Panc1 (cell line): Measurements from ENCODE around the gene ZFHX3.

Experiments used
- POLR2AphosphoS5 ChIP-seq: IDR thresholded peaks from 2 replicates; pipeline ENCODE4 v1.6.1; 2012; ENCODE audit warnings: mild to moderate bottlenecking, low read depth, low read length, moderate library complexity
- SIN3A ChIP-seq: IDR thresholded peaks from 2 replicates; pipeline ENCODE4 v1.6.1; 2012; ENCODE audit warnings: low read depth, mild to moderate bottlenecking, low read length, moderate library complexity, borderline replicate concordance; ENCODE audit not compliant: insufficient read depth
- TCF7L2 ChIP-seq: IDR thresholded peaks from 2 replicates; pipeline ENCODE4 v1.6.1; 2011; ENCODE audit warnings: mild to moderate bottlenecking, low read depth, low read length, inconsistent platforms
- TF ChIP-seq, protein P1 (sequence below): fragments of 450-650 bp; IDR thresholded peaks from 2 replicates; pipeline ENCODE4 v1.5.1; 2017; ENCODE audit warnings: mild to moderate bottlenecking
- TF ChIP-seq, protein P2 (sequence below), 2 experiments: IDR thresholded peaks; 2 replicates each; pipeline ENCODE4 v1.6.1; 2011 to 2012; ENCODE audit warnings: low read depth in 2 of 2, control low read depth in 1 of 2, low read length in 1 of 2, mild to moderate bottlenecking in 1 of 2, moderate library complexity in 1 of 2; ENCODE audit not compliant: insufficient read depth in 1 of 2

DNA sequence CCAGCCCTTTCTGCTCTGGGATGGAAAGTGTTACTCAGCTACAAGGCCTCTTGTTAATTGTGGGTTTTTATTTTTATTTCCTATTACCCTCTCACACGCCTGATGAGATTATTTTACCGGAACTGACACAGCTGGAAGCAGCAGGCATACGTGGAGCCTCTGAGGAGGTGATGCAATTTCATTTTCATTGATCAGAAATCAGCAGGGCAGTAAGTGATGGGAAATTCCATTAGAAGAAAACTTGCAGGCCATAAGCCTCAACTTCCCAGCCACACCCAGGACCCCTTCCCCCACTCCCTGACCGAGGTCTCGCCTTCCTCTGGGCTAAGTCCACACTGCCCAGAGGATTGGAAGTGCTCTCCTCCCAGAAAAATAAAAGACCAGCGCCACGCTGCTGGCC lies 69.7 kb downstream of the ZFHX3 start:
- TF ChIP-seq, protein P1, sequence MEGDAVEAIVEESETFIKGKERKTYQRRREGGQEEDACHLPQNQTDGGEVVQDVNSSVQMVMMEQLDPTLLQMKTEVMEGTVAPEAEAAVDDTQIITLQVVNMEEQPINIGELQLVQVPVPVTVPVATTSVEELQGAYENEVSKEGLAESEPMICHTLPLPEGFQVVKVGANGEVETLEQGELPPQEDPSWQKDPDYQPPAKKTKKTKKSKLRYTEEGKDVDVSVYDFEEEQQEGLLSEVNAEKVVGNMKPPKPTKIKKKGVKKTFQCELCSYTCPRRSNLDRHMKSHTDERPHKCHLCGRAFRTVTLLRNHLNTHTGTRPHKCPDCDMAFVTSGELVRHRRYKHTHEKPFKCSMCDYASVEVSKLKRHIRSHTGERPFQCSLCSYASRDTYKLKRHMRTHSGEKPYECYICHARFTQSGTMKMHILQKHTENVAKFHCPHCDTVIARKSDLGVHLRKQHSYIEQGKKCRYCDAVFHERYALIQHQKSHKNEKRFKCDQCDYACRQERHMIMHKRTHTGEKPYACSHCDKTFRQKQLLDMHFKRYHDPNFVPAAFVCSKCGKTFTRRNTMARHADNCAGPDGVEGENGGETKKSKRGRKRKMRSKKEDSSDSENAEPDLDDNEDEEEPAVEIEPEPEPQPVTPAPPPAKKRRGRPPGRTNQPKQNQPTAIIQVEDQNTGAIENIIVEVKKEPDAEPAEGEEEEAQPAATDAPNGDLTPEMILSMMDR, result no peak
- TF ChIP-seq POLR2AphosphoS5, result no peak
- no peak for TF ChIP-seq SIN3A
- TF ChIP-seq, protein P2, sequence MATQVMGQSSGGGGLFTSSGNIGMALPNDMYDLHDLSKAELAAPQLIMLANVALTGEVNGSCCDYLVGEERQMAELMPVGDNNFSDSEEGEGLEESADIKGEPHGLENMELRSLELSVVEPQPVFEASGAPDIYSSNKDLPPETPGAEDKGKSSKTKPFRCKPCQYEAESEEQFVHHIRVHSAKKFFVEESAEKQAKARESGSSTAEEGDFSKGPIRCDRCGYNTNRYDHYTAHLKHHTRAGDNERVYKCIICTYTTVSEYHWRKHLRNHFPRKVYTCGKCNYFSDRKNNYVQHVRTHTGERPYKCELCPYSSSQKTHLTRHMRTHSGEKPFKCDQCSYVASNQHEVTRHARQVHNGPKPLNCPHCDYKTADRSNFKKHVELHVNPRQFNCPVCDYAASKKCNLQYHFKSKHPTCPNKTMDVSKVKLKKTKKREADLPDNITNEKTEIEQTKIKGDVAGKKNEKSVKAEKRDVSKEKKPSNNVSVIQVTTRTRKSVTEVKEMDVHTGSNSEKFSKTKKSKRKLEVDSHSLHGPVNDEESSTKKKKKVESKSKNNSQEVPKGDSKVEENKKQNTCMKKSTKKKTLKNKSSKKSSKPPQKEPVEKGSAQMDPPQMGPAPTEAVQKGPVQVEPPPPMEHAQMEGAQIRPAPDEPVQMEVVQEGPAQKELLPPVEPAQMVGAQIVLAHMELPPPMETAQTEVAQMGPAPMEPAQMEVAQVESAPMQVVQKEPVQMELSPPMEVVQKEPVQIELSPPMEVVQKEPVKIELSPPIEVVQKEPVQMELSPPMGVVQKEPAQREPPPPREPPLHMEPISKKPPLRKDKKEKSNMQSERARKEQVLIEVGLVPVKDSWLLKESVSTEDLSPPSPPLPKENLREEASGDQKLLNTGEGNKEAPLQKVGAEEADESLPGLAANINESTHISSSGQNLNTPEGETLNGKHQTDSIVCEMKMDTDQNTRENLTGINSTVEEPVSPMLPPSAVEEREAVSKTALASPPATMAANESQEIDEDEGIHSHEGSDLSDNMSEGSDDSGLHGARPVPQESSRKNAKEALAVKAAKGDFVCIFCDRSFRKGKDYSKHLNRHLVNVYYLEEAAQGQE (IDR thresholded peaks at IDR 0.05; ENCODE audit: insufficient read depth in 1 of 2, low read depth in 2 of 2, low read length in 1 of 2), result no peak
- TF ChIP-seq TCF7L2, result no peak
